ENCODE measurements around the gene RBM47. TPM values are rescaled to one million over a fixed set of nuclear protein-coding genes. Genes with fewer than 3 reads are reported as not detected.

Gene RBM47
- total RNA-seq, 1 experiment from 2014 or later = 70.3 TPM

- Histone ChIP-seq H3K27ac (ENCODE audit: insufficient read length, low read depth, low read length) (no peak overlapping the region), H2BK20ac (ENCODE audit: low read depth, low read length, poor library complexity, severe bottlenecking) (no peak overlapping the region), H4K91ac (ENCODE audit: insufficient read length, low read depth, low read length) (no peak overlapping the region), H3K23ac (ENCODE audit: insufficient read length, low read depth, low read length) (no peak overlapping the region), H3K9me3 (ENCODE audit: control insufficient read depth, low read depth, low read length) (no peaks in the 10 kb centered on the region), H3K79me2 (ENCODE audit: insufficient read depth, low read length) (peaks cover 12% of the 10 kb centered on the region; the same call in 1 of the 2 replicates), H3K79me1 (ENCODE audit: insufficient read depth, low read depth, low read length, poor library complexity, severe bottlenecking) (peaks cover 3% of the 10 kb centered on the region), H4K5ac (ENCODE audit: insufficient read length, low read depth, low read length) (no peak overlapping the region), H3K4me2 (ENCODE audit: insufficient read depth, insufficient read length, low read length) (no peak overlapping the region), H2AFZ (ENCODE audit: low read length) (no peak overlapping the region), H3K18ac (ENCODE audit: insufficient read length, low read depth, low read length) (no peak overlapping the region), H3K23me2 (ENCODE audit: insufficient read length, low read depth, low read length, poor library complexity, severe bottlenecking) (no peaks in the 10 kb centered on the region), H2BK5ac (ENCODE audit: insufficient read length, low read length) (no peak overlapping the region), H2BK15ac (ENCODE audit: low read depth, low read length) (peak overlapping the region; percentile 71; the same call in 1 of the 2 replicates), H2BK120ac (ENCODE audit: low read depth, low read length, poor library complexity, severe bottlenecking) (no peak overlapping the region), H2BK12ac (ENCODE audit: insufficient read length, low read depth, low read length) (no peak overlapping the region), H3K14ac (ENCODE audit: insufficient read depth, low read length) (no peak overlapping the region; the same call in 1 of the 2 replicates), H4K20me1 (ENCODE audit: control insufficient read depth, insufficient read depth, insufficient read length) (no peaks in the 10 kb centered on the region), H3K56ac (ENCODE audit: insufficient read length, low read depth, low read length) (no peak overlapping the region), H3K9ac (ENCODE audit: extremely low read depth, insufficient read length, low read length) (no peak overlapping the region), H4K8ac (replicated peaks; ENCODE audit: insufficient read length, low read depth, low read length) (no peak overlapping the region), H2AK5ac (ENCODE audit: insufficient read length, low read length) (no peak overlapping the region), H3K27me3 (ENCODE audit: insufficient read depth, low read length) (no peaks in the 10 kb centered on the region), H3K4me1 (ENCODE audit: insufficient read depth, low read length) (peaks cover 6% of the 10 kb centered on the region; the same call in 1 of the 2 replicates), H3K4ac (ENCODE audit: low read depth, low read length) (no peak overlapping the region), H3T11ph (ENCODE audit: low read length) (no peak overlapping the region)
- Mint-ChIP-seq H3K9me3 (no peaks in the 10 kb centered on the region), H3K4me3 (no peak overlapping the region), H3K27ac (no peak overlapping the region; a peak in 1 of 7 replicates), H3K27me3 (ENCODE audit: low read depth) (no peaks in the 10 kb centered on the region), H3K4me1 (peaks cover 35% of the 10 kb centered on the region in 2 experiments), H3K36me3 (ENCODE audit: insufficient read depth in 1 of 3, low read depth in 3 of 3) (peaks cover 0 to 12% (median 5%) of the 10 kb centered on the region in 3 experiments; a peak in 4 of 7 replicates)
- TF ChIP-seq CTCF (conservative IDR thresholded peaks at IDR 0.05) = no peak
- no peak for DNase-seq
- WGBS (ENCODE audit: extremely low coverage, insufficient read length, low lambda C conversion rate) = no CpG with 5 or more reads among the region's 10 CpGs
These were observed 75.7 kb downstream of the RBM47 start for GRCh38 chr4:40553995-40554394.

Data from H9 (cell line).